BLaER1 (cell line): Measurements from ENCODE around the gene CNTNAP5.

ENCODE experiments used
- H3K27ac ChIP-seq: shearing (Covaris generic); formaldehyde crosslinking; 2 replicates; pipeline ENCODE4 v1.8.1; 2022
- H3K27me3 ChIP-seq: shearing (Covaris generic); formaldehyde crosslinking; 2 replicates; pipeline ENCODE4 v1.8.1; 2022
- H3K36me3 ChIP-seq: shearing (Covaris generic); formaldehyde crosslinking; 2 replicates; pipeline ENCODE4 v1.8.1; 2022
- H3K4me1 ChIP-seq: shearing (Covaris generic); formaldehyde crosslinking; 2 replicates; pipeline ENCODE4 v1.8.1; 2022
- H3K4me2 ChIP-seq: shearing (Covaris generic); formaldehyde crosslinking; 2 replicates; pipeline ENCODE4 v1.8.1; 2022
- H3K4me3 ChIP-seq: shearing (Covaris generic); formaldehyde crosslinking; 2 replicates; pipeline ENCODE4 v1.8.1; 2022
- H3K9ac ChIP-seq: shearing (Covaris generic); formaldehyde crosslinking; 2 replicates; pipeline ENCODE4 v1.8.1; 2022
- H3K9me3 ChIP-seq: shearing (Covaris generic); formaldehyde crosslinking; 2 replicates; pipeline ENCODE4 v1.8.1; 2022
- H4K20me1 ChIP-seq: shearing (Covaris generic); formaldehyde crosslinking; 2 replicates; pipeline ENCODE4 v1.8.1; 2022
- Cebpa-rat ChIP-seq: shearing (Covaris generic); IDR thresholded peaks from 2 replicates; pipeline ENCODE4 v1.8.1; 2022

CNTNAP5 gene

GRCh38 chr2:124877141-124877577 lies 852.1 kb downstream of the CNTNAP5 start:
- TF ChIP-seq Cebpa-rat: no peak
- no peaks in the 10 kb centered on the region for H3K9me3 ChIP-seq
- no peaks in the 10 kb centered on the region for H3K27me3 ChIP-seq
- no peaks in the 10 kb centered on the region for H4K20me1 ChIP-seq
- no peak overlapping the region for H3K4me2 ChIP-seq
- no peak overlapping the region for H3K27ac ChIP-seq
- no peaks in the 10 kb centered on the region for H3K36me3 ChIP-seq
- no peak overlapping the region for H3K4me3 ChIP-seq
- H3K9ac ChIP-seq: no peak overlapping the region
- no peaks in the 10 kb centered on the region for H3K4me1 ChIP-seq

GRCh38 chr2:124879640-124880039 lies 854.6 kb downstream of the CNTNAP5 start:
- H3K9me3 ChIP-seq: no peaks in the 10 kb centered on the region
- H3K27me3 ChIP-seq: no peaks in the 10 kb centered on the region
- no peak overlapping the region for H3K27ac ChIP-seq
- no peak overlapping the region for H3K9ac ChIP-seq
- H3K4me2 ChIP-seq: no peak overlapping the region
- no peak for TF ChIP-seq Cebpa-rat
- no peaks in the 10 kb centered on the region for H3K4me1 ChIP-seq
- H4K20me1 ChIP-seq: no peaks in the 10 kb centered on the region
- H3K36me3 ChIP-seq: no peaks in the 10 kb centered on the region
- H3K4me3 ChIP-seq: no peak overlapping the region

- H3K9ac ChIP-seq: no peak overlapping the region
- no peak for TF ChIP-seq Cebpa-rat
- no peak overlapping the region for H3K4me3 ChIP-seq
- no peaks in the 10 kb centered on the region for H3K27me3 ChIP-seq
- H4K20me1 ChIP-seq: no peaks in the 10 kb centered on the region
- H3K27ac ChIP-seq: no peak overlapping the region
- no peaks in the 10 kb centered on the region for H3K4me1 ChIP-seq
- no peak overlapping the region for H3K4me2 ChIP-seq
- H3K36me3 ChIP-seq: no peaks in the 10 kb centered on the region
- no peaks in the 10 kb centered on the region for H3K9me3 ChIP-seq
These were observed 855.9 kb downstream of the CNTNAP5 start for GRCh38 chr2:124880995-124881394.

GRCh38 chr2:124882423-124882822 lies 857.3 kb downstream of the CNTNAP5 start:
- Histone ChIP-seq H3K36me3 (no peaks in the 10 kb centered on the region), H3K4me2 (no peak overlapping the region), H3K9ac (no peak overlapping the region), H3K27me3 (no peaks in the 10 kb centered on the region), H4K20me1 (no peaks in the 10 kb centered on the region), H3K9me3 (no peaks in the 10 kb centered on the region), H3K4me1 (no peaks in the 10 kb centered on the region), H3K27ac (no peak overlapping the region), H3K4me3 (no peak overlapping the region)
- no peak for TF ChIP-seq Cebpa-rat

GRCh38 chr2:124883595-124883994 lies 858.5 kb downstream of the CNTNAP5 start:
- Histone ChIP-seq H3K9ac (no peak overlapping the region), H3K4me2 (no peak overlapping the region), H3K27ac (no peak overlapping the region), H3K4me1 (no peaks in the 10 kb centered on the region), H3K4me3 (no peak overlapping the region), H3K9me3 (no peaks in the 10 kb centered on the region), H3K36me3 (no peaks in the 10 kb centered on the region), H3K27me3 (no peaks in the 10 kb centered on the region), H4K20me1 (no peaks in the 10 kb centered on the region)
- no peak for TF ChIP-seq Cebpa-rat

- Histone ChIP-seq H3K36me3 (no peaks in the 10 kb centered on the region), H4K20me1 (no peaks in the 10 kb centered on the region), H3K9ac (no peak overlapping the region), H3K27ac (no peak overlapping the region), H3K4me3 (no peak overlapping the region), H3K9me3 (no peaks in the 10 kb centered on the region), H3K27me3 (no peaks in the 10 kb centered on the region), H3K4me1 (no peaks in the 10 kb centered on the region), H3K4me2 (no peak overlapping the region)
- TF ChIP-seq Cebpa-rat: no peak
These were observed 859.2 kb downstream of the CNTNAP5 start for GRCh38 chr2:124884315-124884714.

- no peak for TF ChIP-seq Cebpa-rat
- no peaks in the 10 kb centered on the region for H3K9me3 ChIP-seq
- no peak overlapping the region for H3K4me2 ChIP-seq
- H3K9ac ChIP-seq: no peak overlapping the region
- no peak overlapping the region for H3K27ac ChIP-seq
- no peak overlapping the region for H3K4me3 ChIP-seq
- no peaks in the 10 kb centered on the region for H4K20me1 ChIP-seq
- no peaks in the 10 kb centered on the region for H3K36me3 ChIP-seq
- H3K27me3 ChIP-seq: no peaks in the 10 kb centered on the region
- no peaks in the 10 kb centered on the region for H3K4me1 ChIP-seq
These were observed 861.1 kb downstream of the CNTNAP5 start for GRCh38 chr2:124886216-124886615.

GRCh38 chr2:124887466-124887865 lies 862.4 kb downstream of the CNTNAP5 start:
- Histone ChIP-seq H3K9ac (no peak overlapping the region), H3K27me3 (no peaks in the 10 kb centered on the region), H3K4me1 (no peaks in the 10 kb centered on the region), H3K4me2 (no peak overlapping the region), H4K20me1 (no peaks in the 10 kb centered on the region), H3K4me3 (no peak overlapping the region), H3K36me3 (no peaks in the 10 kb centered on the region), H3K27ac (no peak overlapping the region), H3K9me3 (no peaks in the 10 kb centered on the region)
- no peak for TF ChIP-seq Cebpa-rat

- H3K27ac ChIP-seq: no peak overlapping the region
- no peaks in the 10 kb centered on the region for H3K27me3 ChIP-seq
- H3K9me3 ChIP-seq: no peaks in the 10 kb centered on the region
- H3K4me3 ChIP-seq: no peak overlapping the region
- H3K4me2 ChIP-seq: no peak overlapping the region
- no peaks in the 10 kb centered on the region for H3K4me1 ChIP-seq
- TF ChIP-seq Cebpa-rat: no peak
- no peaks in the 10 kb centered on the region for H4K20me1 ChIP-seq
- no peak overlapping the region for H3K9ac ChIP-seq
- no peaks in the 10 kb centered on the region for H3K36me3 ChIP-seq
These were observed 863.3 kb downstream of the CNTNAP5 start for GRCh38 chr2:124888431-124888830.

GRCh38 chr2:124894199-124894598 lies 869.1 kb downstream of the CNTNAP5 start:
- no peak overlapping the region for H3K4me3 ChIP-seq
- no peaks in the 10 kb centered on the region for H3K9me3 ChIP-seq
- H3K9ac ChIP-seq: no peak overlapping the region
- no peaks in the 10 kb centered on the region for H4K20me1 ChIP-seq
- no peak for TF ChIP-seq Cebpa-rat
- H3K27me3 ChIP-seq: no peaks in the 10 kb centered on the region
- no peaks in the 10 kb centered on the region for H3K4me1 ChIP-seq
- no peak overlapping the region for H3K4me2 ChIP-seq
- H3K27ac ChIP-seq: no peak overlapping the region
- H3K36me3 ChIP-seq: no peaks in the 10 kb centered on the region

GRCh38 chr2:124898827-124899226 lies 873.7 kb downstream of the CNTNAP5 start:
- no peak for TF ChIP-seq Cebpa-rat
- Histone ChIP-seq H3K4me1 (no peaks in the 10 kb centered on the region), H4K20me1 (no peaks in the 10 kb centered on the region), H3K9ac (no peak overlapping the region), H3K27ac (no peak overlapping the region), H3K36me3 (no peaks in the 10 kb centered on the region), H3K27me3 (no peaks in the 10 kb centered on the region), H3K4me3 (no peak overlapping the region), H3K9me3 (no peaks in the 10 kb centered on the region), H3K4me2 (no peak overlapping the region)
